HG03135 (cell line): ENCODE measurements around the gene ATP2C1.

Source experiments
- ATAC-seq: cut with Tn5 transposase; IDR thresholded peaks from one replicate; pipeline ENCODE4 v1.9.1; 2021; ENCODE audit warnings: mild to moderate bottlenecking, moderate library complexity; ENCODE audit not compliant: unreplicated experiment

ATP2C1 gene

GRCh38 chr3:130973406-130973805 is 79.5 kb downstream of the ATP2C1 start:
- no peak for ATAC-seq

DNA sequence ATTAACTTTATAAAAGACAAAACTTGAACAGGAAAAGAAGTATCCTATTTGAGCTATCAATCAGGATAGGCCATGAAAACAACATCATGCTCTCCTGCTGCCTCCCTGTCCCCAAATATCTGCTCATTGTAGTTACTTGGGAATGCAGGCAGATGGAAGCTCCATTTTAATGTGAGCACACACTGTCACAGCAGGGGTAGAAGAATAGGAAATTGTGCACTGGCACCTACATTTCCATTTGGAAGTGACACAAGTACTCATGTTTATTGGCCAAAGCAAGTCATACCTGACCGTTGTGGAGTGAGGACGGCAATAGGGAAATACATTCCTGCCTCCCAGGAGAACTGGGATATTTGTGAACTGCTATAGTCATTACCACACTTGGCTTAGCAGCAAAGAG is 80.3 kb downstream of the ATP2C1 start:
- ATAC-seq, result no peak

- ATAC-seq, result no peak
Observed at GRCh38 chr3:130975251-130975650, 81.4 kb downstream of the ATP2C1 start.

DNA sequence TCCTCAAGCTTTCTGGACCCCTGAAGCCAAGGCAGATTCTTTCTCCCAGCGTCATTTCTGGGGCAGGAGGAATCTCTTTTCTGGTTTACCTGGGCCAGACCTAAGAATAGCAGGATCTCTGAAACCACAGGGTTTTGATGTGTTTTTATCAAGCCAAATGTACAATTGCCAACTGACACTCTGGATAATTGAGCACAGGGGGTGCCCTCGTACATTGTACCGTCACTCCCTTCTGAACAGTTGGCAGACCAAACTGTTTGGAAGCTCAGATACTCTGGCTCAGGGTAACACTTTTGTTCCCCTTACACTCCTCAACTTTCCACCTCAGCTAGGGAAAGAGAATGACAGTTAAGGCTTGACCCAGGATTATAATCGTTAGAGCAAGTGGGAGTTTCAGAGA is 82.8 kb downstream of the ATP2C1 start:
- no peak for ATAC-seq

DNA sequence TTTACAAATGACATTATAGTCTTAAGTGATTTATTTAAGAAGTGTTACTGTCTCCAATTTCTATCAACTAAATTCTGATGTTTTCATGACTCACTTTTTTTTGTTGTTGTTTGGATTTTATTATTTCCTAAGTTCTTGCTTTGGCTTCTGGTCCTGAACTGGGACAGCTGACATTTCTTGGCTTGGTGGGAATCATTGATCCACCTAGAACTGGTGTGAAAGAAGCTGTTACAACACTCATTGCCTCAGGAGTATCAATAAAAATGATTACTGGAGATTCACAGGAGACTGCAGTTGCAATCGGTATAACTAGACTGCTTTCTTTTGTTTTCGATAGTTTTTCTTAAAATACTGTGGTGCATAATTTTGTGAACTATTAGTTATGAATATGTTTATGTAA is 85.2 kb downstream of the ATP2C1 start:
- no peak for ATAC-seq

GRCh38 chr3:130981469-130981868 is 87.6 kb downstream of the ATP2C1 start:
- ATAC-seq, result no peak

DNA sequence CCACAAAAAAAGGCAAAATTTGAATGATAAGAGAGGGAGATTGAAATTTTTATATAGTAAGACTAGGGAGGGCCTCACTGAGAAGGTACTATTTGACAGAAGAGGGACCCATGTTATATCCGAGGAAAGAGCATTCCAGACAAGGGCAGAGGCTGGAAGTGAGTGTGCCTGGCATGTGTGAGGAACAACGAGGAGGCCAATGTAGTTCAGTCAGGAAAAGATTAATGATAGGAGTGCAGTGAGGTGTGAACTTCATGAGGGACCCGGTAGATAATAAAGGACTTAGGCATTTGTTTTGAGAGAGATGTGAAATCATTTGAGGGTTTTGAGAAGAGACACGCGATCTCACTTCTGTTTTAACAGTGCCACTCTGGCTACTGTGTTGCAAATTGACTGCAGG is 96.4 kb downstream of the ATP2C1 start:
- no peak for ATAC-seq

GRCh38 chr3:130991126-130991525 is 97.2 kb downstream of the ATP2C1 start:
- no peak for ATAC-seq

- ATAC-seq, result no peak
Observed at GRCh38 chr3:130992344-130992743, 98.5 kb downstream of the ATP2C1 start.

DNA sequence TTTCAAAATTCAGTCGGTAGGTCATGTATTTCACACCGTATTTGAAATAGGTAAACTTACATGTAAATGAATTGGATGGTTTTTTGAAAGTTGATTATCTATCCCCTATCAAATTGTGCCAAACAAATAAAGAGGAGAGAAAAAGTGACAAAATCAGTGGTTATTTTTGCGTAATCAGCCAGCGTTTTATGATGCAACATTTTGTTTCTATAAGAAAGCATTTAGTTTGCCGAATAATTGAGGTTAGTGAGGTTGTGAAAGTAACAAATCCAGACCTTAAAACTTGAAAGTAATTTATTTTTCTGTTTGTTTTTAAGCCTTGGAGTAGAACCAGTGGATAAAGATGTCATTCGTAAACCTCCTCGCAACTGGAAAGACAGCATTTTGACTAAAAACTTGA is 103.4 kb downstream of the ATP2C1 start:
- no peak for ATAC-seq

- ATAC-seq, result no peak
Observed at GRCh38 chr3:131001071-131001470, 107.2 kb downstream of the ATP2C1 start.

DNA sequence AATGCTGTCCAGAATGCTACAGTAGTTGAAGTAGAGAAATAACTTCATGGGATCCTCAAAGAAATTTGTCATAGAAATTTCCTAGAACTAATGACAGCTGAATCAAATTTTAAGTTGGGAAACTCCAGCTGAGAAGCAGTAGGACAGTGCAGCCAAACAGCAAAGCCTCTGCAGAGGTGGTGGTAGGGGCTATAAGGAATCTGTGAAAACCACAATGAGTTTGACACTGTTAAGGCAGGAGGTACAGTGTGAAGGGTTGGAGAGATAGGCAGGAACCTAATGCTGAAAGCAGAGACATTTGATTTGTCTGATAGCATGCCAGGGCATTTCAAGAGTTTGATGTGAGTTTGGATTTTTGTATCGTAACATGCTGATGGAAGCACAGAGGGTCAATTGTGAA is 110.7 kb downstream of the ATP2C1 start:
- ATAC-seq, result no peak

DNA sequence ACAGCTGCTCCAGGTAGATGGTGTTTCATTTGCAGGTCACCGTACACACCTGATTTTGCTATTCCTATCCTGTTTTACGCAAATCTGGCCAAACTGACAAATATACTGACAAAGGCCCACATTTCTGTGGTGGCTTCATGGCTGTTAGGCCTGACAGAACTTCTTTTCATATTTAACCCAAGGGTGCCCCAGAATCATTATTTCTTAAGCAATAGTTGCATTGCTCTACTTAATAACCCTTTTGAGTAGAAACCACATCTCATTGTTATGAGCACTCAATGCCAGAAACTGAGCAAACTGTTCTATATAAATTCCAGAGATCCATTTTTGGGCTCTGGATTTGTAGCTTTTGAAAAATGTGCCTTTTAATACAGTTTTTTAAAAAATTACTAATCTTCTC is 113.4 kb downstream of the ATP2C1 start:
- ATAC-seq, result no peak

- no peak for ATAC-seq
Observed at GRCh38 chr3:131007782-131008181, 113.9 kb downstream of the ATP2C1 start.

GRCh38 chr3:131008326-131008725 is 114.4 kb downstream of the ATP2C1 start:
- no peak for ATAC-seq

DNA sequence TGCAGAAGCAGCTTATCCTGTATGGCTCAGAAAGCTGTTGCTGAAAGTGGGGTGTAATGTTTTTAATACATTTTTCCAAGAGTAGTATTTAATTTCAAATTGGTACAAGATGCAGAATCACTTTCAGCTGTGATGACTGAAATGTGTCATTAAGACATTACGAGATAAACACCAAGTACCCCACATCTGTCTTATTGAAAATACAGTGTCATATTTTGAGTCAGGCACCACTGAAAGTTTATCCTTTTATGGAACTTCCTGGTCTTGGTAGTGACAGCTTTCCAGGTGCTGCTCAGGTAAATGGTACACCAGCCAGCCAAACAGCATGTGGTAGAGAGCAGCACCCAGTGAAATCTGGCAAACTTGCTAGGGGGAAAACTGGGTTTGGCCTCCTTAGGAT is 115.8 kb downstream of the ATP2C1 start:
- no peak for ATAC-seq

DNA sequence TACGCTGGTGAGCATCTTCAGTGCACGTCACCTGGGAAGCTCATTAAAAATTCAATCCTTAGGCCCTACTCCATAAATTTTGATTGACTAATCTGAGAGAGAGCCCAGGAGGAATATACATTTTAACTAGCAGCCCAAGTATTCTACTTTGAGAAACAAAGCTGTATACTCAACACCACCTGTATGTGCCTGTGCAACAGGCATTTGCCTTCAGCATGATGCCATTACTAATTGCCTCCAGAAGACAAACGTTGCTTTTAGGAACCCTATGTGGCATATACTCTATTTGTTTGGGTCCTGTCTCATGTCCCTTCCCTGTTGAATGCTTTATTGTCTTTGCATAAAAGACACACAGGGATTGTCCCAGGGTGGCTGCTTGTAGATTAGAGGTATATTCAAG is 125.1 kb downstream of the ATP2C1 start:
- no peak for ATAC-seq

DNA sequence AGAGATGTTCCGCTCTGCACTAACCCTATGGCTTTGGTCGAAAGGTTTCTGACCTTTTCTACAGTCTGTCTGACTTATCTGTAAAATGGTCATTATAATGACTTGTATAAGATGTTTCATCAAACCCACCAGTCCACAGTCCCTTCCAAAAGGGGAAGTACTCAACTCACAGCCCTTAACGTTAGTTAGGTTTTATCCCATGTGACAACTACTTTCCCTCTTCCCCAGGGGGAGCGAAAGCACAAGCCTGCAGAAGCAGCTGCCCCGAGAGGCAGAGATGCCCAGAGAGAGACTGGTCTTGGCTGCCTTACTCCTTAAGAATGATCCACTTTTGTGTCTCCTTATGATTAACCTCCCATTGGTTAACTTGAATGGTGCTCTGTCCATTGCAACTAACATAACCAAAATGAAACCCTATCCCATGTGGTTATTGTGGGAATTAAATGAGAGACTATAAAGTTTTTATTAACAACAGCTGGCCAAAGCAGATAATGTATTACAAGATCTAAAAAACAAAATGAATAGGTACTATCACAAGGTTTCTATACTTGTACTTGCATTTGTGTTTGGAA is 126.3 kb downstream of the ATP2C1 start:
- no peak for ATAC-seq

DNA sequence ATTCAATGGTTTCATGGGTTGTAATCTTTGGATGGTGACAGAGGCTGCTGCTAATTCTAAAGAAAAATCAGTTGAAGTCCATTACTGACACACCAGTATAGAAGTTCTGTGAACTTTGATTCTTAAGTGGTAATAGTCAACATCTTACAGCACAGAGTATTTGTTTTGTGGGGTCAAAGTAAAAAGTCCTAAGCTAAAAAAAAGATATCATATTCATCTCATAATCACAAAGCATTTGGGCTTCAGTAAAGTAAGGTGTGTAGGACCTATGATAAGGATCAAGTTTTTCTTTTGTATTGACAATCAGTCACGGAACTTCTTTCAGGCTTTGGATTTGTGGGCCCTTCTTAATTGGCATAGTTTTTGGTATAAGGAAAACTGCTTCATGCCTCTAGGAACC is 131.7 kb downstream of the ATP2C1 start:
- ATAC-seq, result no peak

- ATAC-seq, result peak; percentile 98
Observed at GRCh38 chr3:131026321-131027151, 132.7 kb downstream of the ATP2C1 start, which contains the start of the genes ASTE1 and NEK11. Gene ASTE1 (minus strand): TSS chr3:131026825. CDS start chr3:131025306, 1,519 bp downstream. Gene NEK11 (plus strand): TSS chr3:131026877. CDS start chr3:131029709, 2,832 bp downstream.

GRCh38 chr3:131028844-131029243 is 135.0 kb downstream of the ATP2C1 start:
- no peak for ATAC-seq

GRCh38 chr3:131031660-131032059 is 137.8 kb downstream of the ATP2C1 start:
- no peak for ATAC-seq
